Measurements from ENCODE around the gene FGGY. TPM values are rescaled to one million over a fixed set of nuclear protein-coding genes. Genes with fewer than 3 reads are reported as not detected.

The FGGY gene
- total RNA-seq, 2 donors from 2014 or later = 12.2 to 17.4 TPM

DNA sequence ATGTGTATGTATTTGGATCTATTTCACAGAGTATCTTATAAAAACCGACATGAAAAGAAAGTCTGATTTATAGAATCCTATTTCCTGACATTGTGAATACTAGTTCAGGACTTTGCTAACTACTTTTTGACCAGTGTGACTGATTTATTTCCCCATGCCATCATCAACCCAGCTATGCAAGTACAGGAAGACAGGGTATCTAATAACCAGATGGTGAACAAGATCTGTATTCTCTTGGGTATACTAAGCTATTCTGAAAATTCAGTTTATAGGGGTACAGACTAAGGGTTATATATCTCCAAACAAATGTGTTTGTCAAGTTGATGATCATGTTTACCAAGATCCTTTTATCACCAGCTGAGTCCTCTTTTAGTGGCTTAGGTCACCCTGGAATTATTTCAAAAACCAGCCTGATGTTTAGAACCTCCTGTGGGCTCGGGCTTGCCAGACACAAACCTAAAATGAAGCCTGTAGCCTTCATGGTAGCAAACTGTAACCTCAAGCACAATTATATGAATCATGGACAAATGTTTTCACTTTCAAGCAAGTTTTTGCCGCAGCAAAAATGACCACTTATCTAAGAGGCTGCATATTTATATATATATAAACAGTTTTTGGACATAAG, 185.1 kb downstream of the FGGY start:
- Histone ChIP-seq H3K27ac (no peak overlapping the region), H3K4me3 (no peak overlapping the region), H3K36me3 (replicated peaks in 1 of 2; ENCODE audit: insufficient read depth in 1 of 2, low read depth in 2 of 2) (no peaks in the 10 kb centered on the region), H3K9me3 (no peaks in the 10 kb centered on the region), H3K27me3 (no peaks in the 10 kb centered on the region), H3K4me1 (peaks cover 4% of the 10 kb centered on the region)
- no peak for ATAC-seq
- TF ChIP-seq, protein P1, sequence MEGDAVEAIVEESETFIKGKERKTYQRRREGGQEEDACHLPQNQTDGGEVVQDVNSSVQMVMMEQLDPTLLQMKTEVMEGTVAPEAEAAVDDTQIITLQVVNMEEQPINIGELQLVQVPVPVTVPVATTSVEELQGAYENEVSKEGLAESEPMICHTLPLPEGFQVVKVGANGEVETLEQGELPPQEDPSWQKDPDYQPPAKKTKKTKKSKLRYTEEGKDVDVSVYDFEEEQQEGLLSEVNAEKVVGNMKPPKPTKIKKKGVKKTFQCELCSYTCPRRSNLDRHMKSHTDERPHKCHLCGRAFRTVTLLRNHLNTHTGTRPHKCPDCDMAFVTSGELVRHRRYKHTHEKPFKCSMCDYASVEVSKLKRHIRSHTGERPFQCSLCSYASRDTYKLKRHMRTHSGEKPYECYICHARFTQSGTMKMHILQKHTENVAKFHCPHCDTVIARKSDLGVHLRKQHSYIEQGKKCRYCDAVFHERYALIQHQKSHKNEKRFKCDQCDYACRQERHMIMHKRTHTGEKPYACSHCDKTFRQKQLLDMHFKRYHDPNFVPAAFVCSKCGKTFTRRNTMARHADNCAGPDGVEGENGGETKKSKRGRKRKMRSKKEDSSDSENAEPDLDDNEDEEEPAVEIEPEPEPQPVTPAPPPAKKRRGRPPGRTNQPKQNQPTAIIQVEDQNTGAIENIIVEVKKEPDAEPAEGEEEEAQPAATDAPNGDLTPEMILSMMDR (IDR thresholded peaks at IDR 0.05) = no peak
- TF ChIP-seq POLR2A (IDR thresholded peaks at IDR 0.05) = no peak
- DNase-seq = no peak
- intact Hi-C loops (cut with DNase I) = no loop called here
- 78 to 87% methylated on average over 3 of the region's 3 CpGs for WGBS, 2 donors

DNA sequence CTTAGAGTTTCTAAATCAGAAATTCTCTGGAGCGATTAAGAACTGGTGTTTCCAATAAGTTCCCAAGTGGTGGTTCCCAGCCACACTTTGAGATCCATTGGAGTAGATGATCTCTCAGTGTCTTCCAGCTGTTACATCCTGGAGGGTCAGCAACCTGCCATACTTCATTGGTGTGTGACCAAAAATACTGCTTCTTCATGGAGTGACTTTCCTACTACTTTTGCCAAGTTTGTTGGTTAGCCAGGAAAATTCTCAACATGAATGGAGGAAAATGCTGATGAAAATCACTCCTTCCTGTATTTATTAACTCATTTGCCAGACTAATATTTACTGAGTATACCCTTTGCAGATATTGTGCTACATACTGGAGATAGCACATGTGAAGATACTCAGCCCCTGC, 186.1 kb downstream of the FGGY start:
- H3K36me3 ChIP-seq (replicated peaks in 1 of 2; ENCODE audit: insufficient read depth in 1 of 2, low read depth in 2 of 2) = no peaks in the 10 kb centered on the region
- 91 to 94% methylated on average over 1 of the region's 1 CpG for WGBS, 2 donors
- DNase-seq = no peak
- no peak overlapping the region for H3K4me3 ChIP-seq
- no peaks in the 10 kb centered on the region for H3K27me3 ChIP-seq
- TF ChIP-seq, protein P1 (IDR thresholded peaks at IDR 0.05) = no peak
- no peak for TF ChIP-seq POLR2A (IDR thresholded peaks at IDR 0.05)
- no peak for ATAC-seq
- peaks cover 4% of the 10 kb centered on the region for H3K4me1 ChIP-seq
- no peak overlapping the region for H3K27ac ChIP-seq
- no peaks in the 10 kb centered on the region for H3K9me3 ChIP-seq
- intact Hi-C loops (cut with DNase I) = no loop called here

DNA sequence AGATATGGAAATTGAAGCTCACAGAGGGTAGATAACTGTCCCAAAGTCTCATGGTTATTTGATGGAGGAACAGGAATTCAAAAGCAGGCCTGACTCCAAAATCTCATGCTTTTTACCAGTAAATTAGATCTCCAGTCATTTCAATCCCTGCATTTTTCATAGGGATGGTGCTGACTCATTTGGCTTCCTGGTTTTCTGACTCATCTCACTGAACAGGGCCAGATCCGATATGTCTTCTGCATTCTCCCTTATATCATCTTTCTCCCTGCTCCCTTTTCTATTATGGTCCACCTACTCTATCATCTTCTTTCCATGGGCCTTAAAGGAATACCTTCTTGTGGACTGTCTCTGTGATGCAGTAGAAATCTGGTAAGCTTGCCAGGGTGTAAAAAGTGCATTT, 187.2 kb downstream of the FGGY start:
- Histone ChIP-seq H3K4me3 (no peak overlapping the region), H3K36me3 (replicated peaks in 1 of 2; ENCODE audit: insufficient read depth in 1 of 2, low read depth in 2 of 2) (no peaks in the 10 kb centered on the region), H3K27ac (no peak overlapping the region), H3K9me3 (no peaks in the 10 kb centered on the region), H3K27me3 (no peaks in the 10 kb centered on the region), H3K4me1 (peaks cover 4% of the 10 kb centered on the region)
- intact Hi-C loops (cut with DNase I) = no loop called here
- peak; percentile 47 for ATAC-seq
- no peak for DNase-seq
- TF ChIP-seq, protein P1 (IDR thresholded peaks at IDR 0.05) = no peak
- no peak for TF ChIP-seq POLR2A (IDR thresholded peaks at IDR 0.05)
- 67 to 75% methylated on average over 1 of the region's 1 CpG for WGBS, 2 donors

DNA sequence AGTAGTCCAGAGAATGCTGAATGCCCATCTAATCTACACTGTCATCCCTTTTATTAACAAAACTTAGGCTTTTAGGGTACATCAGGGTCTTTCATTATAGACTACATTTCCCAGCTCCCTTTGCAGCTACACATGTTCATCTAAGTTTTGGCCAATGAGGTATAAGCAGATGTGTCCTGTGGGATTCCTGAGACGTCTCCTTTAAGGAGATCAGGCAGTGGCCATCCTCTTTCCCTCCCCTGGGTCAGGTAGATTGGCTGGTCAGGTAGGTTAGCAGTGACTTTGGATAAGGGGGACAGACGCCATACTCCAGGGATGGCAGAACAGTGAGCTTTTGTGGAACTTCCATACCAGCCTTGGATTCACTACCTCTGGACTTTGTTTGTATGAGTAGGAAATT, 188.3 kb downstream of the FGGY start:
- no peak overlapping the region for H3K4me3 ChIP-seq
- TF ChIP-seq, protein P1 (IDR thresholded peaks at IDR 0.05) = no peak
- no peak for TF ChIP-seq POLR2A (IDR thresholded peaks at IDR 0.05)
- H3K36me3 ChIP-seq (replicated peaks in 1 of 2; ENCODE audit: insufficient read depth in 1 of 2, low read depth in 2 of 2) = no peaks in the 10 kb centered on the region
- no peaks in the 10 kb centered on the region for H3K9me3 ChIP-seq
- 92 to 100% methylated on average over 2 of the region's 2 CpGs for WGBS, 2 donors
- ATAC-seq (no peak), DNase-seq (no peak)
- no peaks in the 10 kb centered on the region for H3K27me3 ChIP-seq
- no peak overlapping the region for H3K27ac ChIP-seq
- H3K4me1 ChIP-seq = peaks cover 4% of the 10 kb centered on the region
- intact Hi-C loops (cut with DNase I) = no loop called here

DNA sequence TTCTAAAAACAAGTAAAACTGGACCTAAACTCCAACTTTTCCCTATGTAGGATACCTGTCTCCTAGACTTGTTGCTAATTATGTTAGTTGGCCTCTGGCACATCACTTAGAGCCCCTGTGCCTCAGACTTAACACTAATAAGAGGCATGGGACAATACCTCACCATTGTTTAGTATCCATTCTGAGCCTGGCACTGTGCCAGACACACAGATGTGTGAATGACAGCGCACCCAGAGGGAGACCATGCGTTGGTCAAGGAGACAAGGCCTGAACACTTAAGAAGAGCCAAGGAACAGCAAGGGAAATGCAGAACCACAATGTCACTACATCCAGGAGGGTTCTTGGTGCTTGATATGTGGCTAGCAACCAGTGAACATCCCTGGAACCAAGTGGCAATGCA, 189.1 kb downstream of the FGGY start:
- Histone ChIP-seq H3K4me1 (peaks cover 4% of the 10 kb centered on the region), H3K27ac (no peak overlapping the region), H3K27me3 (no peaks in the 10 kb centered on the region), H3K4me3 (no peak overlapping the region), H3K36me3 (replicated peaks in 1 of 2; ENCODE audit: insufficient read depth in 1 of 2, low read depth in 2 of 2) (no peaks in the 10 kb centered on the region), H3K9me3 (no peaks in the 10 kb centered on the region)
- DNase-seq = peak in 2 of 4 donors; percentile 11 to 41
- WGBS, 2 donors = 58 to 60% methylated on average over 1 to 2 of the region's 2 CpGs
- ATAC-seq = no peak
- TF ChIP-seq, protein P1 (IDR thresholded peaks at IDR 0.05) = no peak
- no peak for TF ChIP-seq POLR2A (IDR thresholded peaks at IDR 0.05)
- intact Hi-C loops (cut with DNase I) = no loop called here

Measured in body of pancreas (tissue), 4 donors.